HUDEP-2 (cell line): ENCODE measurements around the gene DGKG.

ENCODE experiments used
- DNase-seq, 76 experiments: peaks; one replicate each; lab custom pipeline; 2025; ENCODE audit not compliant: unreplicated experiment in 76 of 76; lab: John Stamatoyannopoulos, UW

The DGKG gene

GRCh38 chr3:186118692-186119091, 243.3 kb downstream of the DGKG start:
- DNase-seq = no peak

GRCh38 chr3:186117521-186118134, 244.4 kb downstream of the DGKG start:
- DNase-seq = no peak

GRCh38 chr3:186115239-186115996, 246.6 kb downstream of the DGKG start:
- DNase-seq = no peak

GRCh38 chr3:186110975-186111974, 250.8 kb downstream of the DGKG start:
- DNase-seq = no peak

GRCh38 chr3:186109897-186110803, 251.9 kb downstream of the DGKG start:
- DNase-seq = peak in 1 of 76 experiments; percentile 9

- peak in 75 of 76 experiments; percentile 34 to 98 (median 96) for DNase-seq
These were observed 252.8 kb downstream of the DGKG start, which contains the start of gene ETV5 for GRCh38 chr3:186108941-186109865. ETV5 (minus strand) TSS chr3:186109089; CDS start chr3:186105868, 3,221 bp downstream.

GRCh38 chr3:186108106-186108940, 253.7 kb downstream of the DGKG start:
- DNase-seq = peak in 1 of 76 experiments; percentile 15

- peak in 35 of 76 experiments; percentile 2 to 39 (median 20) for DNase-seq
These were observed 254.6 kb downstream of the DGKG start for GRCh38 chr3:186107215-186108105.

- no peak for DNase-seq
These were observed 256.5 kb downstream of the DGKG start for GRCh38 chr3:186105543-186105942.

GRCh38 chr3:186102687-186103086, 259.3 kb downstream of the DGKG start:
- DNase-seq = no peak

- DNase-seq = no peak
These were observed 261.6 kb downstream of the DGKG start for GRCh38 chr3:186100398-186100797.

- peak in 3 of 76 experiments; percentile 1 to 15 (median 3) for DNase-seq
These were observed 262.9 kb downstream of the DGKG start for GRCh38 chr3:186099178-186099577.

GRCh38 chr3:186098740-186099139, 263.3 kb downstream of the DGKG start:
- DNase-seq = no peak

- peak in 24 of 76 experiments; percentile 4 to 50 (median 14) for DNase-seq
These were observed 264.2 kb downstream of the DGKG start for GRCh38 chr3:186097663-186098451.

- no peak for DNase-seq
These were observed 264.7 kb downstream of the DGKG start for GRCh38 chr3:186097317-186097662.
